GM18873 (cell line): ENCODE results near the gene LY6G5B.

Experiments used
- ATAC-seq: cut with Tn5 transposase; IDR thresholded peaks from one replicate; pipeline ENCODE4 v1.9.1; 2021; ENCODE audit warnings: mild to moderate bottlenecking, moderate library complexity, moderate number of reproducible peaks; ENCODE audit not compliant: unreplicated experiment, low FRiP score

The LY6G5B gene

GRCh38 chr6:31640612-31641011 is 29.2 kb upstream of the LY6G5B start:
- ATAC-seq: no peak

- no peak for ATAC-seq
These were observed 28.4 kb upstream of the LY6G5B start for GRCh38 chr6:31641370-31641769.

- no peak for ATAC-seq
These were observed 26.8 kb upstream of the LY6G5B start for GRCh38 chr6:31642798-31643570.

- no peak for ATAC-seq
These were observed 25.8 kb upstream of the LY6G5B start for GRCh38 chr6:31643818-31644454.

GRCh38 chr6:31645325-31645724 is 24.5 kb upstream of the LY6G5B start:
- ATAC-seq: no peak

GRCh38 chr6:31651602-31652191 is 18.1 kb upstream of the LY6G5B start:
- peak; percentile 19 for ATAC-seq

- ATAC-seq: peak; percentile 48
These were observed 16.7 kb upstream of the LY6G5B start for GRCh38 chr6:31652925-31653724.

- ATAC-seq: no peak
These were observed 15.0 kb upstream of the LY6G5B start for GRCh38 chr6:31654574-31655348.

- ATAC-seq: no peak
These were observed 14.2 kb upstream of the LY6G5B start, which contains the start of gene APOM for GRCh38 chr6:31655349-31656237. Gene APOM, plus strand, starts transcription at chr6:31655894. Its CDS starts 73 bp downstream, at chr6:31655967.

GRCh38 chr6:31657406-31658157 is 12.2 kb upstream of the LY6G5B start:
- no peak for ATAC-seq

- ATAC-seq: no peak
These were observed 11.6 kb upstream of the LY6G5B start for GRCh38 chr6:31658158-31658688.

GRCh38 chr6:31658983-31659648 is 10.7 kb upstream of the LY6G5B start:
- no peak for ATAC-seq

GRCh38 chr6:31659649-31660380 is 10.0 kb upstream of the LY6G5B start:
- ATAC-seq: no peak

- ATAC-seq: no peak
These were observed 9.2 kb upstream of the LY6G5B start, which contains the start of gene C6orf47 for GRCh38 chr6:31660381-31661261. Gene C6orf47, minus strand, starts transcription at chr6:31660778. Its CDS starts 831 bp downstream, at chr6:31659947.

- ATAC-seq: no peak
These were observed 8.3 kb upstream of the LY6G5B start for GRCh38 chr6:31661262-31662123.
